SK-N-SH (cell line): ENCODE results near the gene ILF3.

Experiments used
- EP300 ChIP-seq, 2 experiments: IDR thresholded peaks; 2 replicates each; pipeline versions ENCODE4 v1.4.0 to v1.6.1; 2012; ENCODE audit warnings: borderline replicate concordance in 1 of 2, low read depth in 1 of 2, low read length in 1 of 2
- EZH2phosphoT487 ChIP-seq: fragments of 200-600 bp; sonication (generic); IDR thresholded peaks from 2 replicates; pipeline ENCODE4 v1.6.1; 2017; ENCODE audit warnings: low read depth, mixed run types, mild to moderate bottlenecking, antibody characterized with exemption, moderate library complexity, borderline replicate concordance
- GABPA ChIP-seq: IDR thresholded peaks from 2 replicates; pipeline ENCODE4 v1.4.0; 2012; ENCODE audit warnings: low read depth, mild to moderate bottlenecking
- JUND ChIP-seq: IDR thresholded peaks from 2 replicates; pipeline ENCODE4 v1.4.0; 2012
- NRF1 ChIP-seq: IDR thresholded peaks from 2 replicates; pipeline ENCODE4 v1.6.1; 2012; ENCODE audit warnings: low read depth, mild to moderate bottlenecking, low read length
- POLR2AphosphoS5 ChIP-seq: IDR thresholded peaks from 2 replicates; pipeline ENCODE4 v1.6.1; 2012; ENCODE audit warnings: low read depth, low read length
- RCOR1 ChIP-seq: fragments of 150-350 bp; IDR thresholded peaks from 2 replicates; pipeline ENCODE4 v1.6.1; 2017; ENCODE audit warnings: antibody characterized with exemption, low read length
- SIN3A ChIP-seq: IDR thresholded peaks from 2 replicates; pipeline ENCODE4 v1.6.1; 2012; ENCODE audit warnings: low read depth, mild to moderate bottlenecking, low read length, moderate library complexity, borderline replicate concordance
- TAF1 ChIP-seq: IDR thresholded peaks from 2 replicates; pipeline ENCODE4 v1.6.1; 2012; ENCODE audit warnings: low read depth, mild to moderate bottlenecking, low read length, moderate library complexity, borderline replicate concordance
- USF2 ChIP-seq: fragments of 150-350 bp; IDR thresholded peaks from 2 replicates; pipeline ENCODE4 v1.6.1; 2017; ENCODE audit warnings: antibody characterized with exemption, low read length, low read depth, borderline replicate concordance
- YY1 ChIP-seq: IDR thresholded peaks from 2 replicates; pipeline ENCODE4 v1.4.0; 2012; ENCODE audit warnings: low read depth, mild to moderate bottlenecking
- TF ChIP-seq, protein P1 (sequence below): fragments of 200-600 bp; sonication (generic); IDR thresholded peaks from 2 replicates; pipeline ENCODE4 v1.6.1; 2017; ENCODE audit warnings: antibody characterized with exemption, mild to moderate bottlenecking, moderate library complexity
- TF ChIP-seq, protein P2 (sequence below): IDR thresholded peaks from 2 replicates; pipeline ENCODE4 v1.6.1; 2012; ENCODE audit warnings: mild to moderate bottlenecking, low read depth, low read length, moderate library complexity
- TF ChIP-seq, protein P3 (sequence below): IDR thresholded peaks from 2 replicates; pipeline ENCODE4; 2012

GRCh38 chr19:10725415-10725814 lies 71.3 kb downstream of the ILF3 start:
- TF ChIP-seq, protein P1, sequence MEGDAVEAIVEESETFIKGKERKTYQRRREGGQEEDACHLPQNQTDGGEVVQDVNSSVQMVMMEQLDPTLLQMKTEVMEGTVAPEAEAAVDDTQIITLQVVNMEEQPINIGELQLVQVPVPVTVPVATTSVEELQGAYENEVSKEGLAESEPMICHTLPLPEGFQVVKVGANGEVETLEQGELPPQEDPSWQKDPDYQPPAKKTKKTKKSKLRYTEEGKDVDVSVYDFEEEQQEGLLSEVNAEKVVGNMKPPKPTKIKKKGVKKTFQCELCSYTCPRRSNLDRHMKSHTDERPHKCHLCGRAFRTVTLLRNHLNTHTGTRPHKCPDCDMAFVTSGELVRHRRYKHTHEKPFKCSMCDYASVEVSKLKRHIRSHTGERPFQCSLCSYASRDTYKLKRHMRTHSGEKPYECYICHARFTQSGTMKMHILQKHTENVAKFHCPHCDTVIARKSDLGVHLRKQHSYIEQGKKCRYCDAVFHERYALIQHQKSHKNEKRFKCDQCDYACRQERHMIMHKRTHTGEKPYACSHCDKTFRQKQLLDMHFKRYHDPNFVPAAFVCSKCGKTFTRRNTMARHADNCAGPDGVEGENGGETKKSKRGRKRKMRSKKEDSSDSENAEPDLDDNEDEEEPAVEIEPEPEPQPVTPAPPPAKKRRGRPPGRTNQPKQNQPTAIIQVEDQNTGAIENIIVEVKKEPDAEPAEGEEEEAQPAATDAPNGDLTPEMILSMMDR: no peak
- TF ChIP-seq GABPA (no peak), NRF1 (no peak), POLR2AphosphoS5 (no peak), YY1 (no peak), JUND (no peak), TAF1 (no peak), USF2 (no peak), EP300 (IDR thresholded peaks at IDR 0.05; ENCODE audit: borderline replicate concordance in 1 of 2, low read depth in 1 of 2, low read length in 1 of 2) (no peak), EZH2phosphoT487 (no peak), RCOR1 (no peak), SIN3A (no peak)
- TF ChIP-seq, protein P2, sequence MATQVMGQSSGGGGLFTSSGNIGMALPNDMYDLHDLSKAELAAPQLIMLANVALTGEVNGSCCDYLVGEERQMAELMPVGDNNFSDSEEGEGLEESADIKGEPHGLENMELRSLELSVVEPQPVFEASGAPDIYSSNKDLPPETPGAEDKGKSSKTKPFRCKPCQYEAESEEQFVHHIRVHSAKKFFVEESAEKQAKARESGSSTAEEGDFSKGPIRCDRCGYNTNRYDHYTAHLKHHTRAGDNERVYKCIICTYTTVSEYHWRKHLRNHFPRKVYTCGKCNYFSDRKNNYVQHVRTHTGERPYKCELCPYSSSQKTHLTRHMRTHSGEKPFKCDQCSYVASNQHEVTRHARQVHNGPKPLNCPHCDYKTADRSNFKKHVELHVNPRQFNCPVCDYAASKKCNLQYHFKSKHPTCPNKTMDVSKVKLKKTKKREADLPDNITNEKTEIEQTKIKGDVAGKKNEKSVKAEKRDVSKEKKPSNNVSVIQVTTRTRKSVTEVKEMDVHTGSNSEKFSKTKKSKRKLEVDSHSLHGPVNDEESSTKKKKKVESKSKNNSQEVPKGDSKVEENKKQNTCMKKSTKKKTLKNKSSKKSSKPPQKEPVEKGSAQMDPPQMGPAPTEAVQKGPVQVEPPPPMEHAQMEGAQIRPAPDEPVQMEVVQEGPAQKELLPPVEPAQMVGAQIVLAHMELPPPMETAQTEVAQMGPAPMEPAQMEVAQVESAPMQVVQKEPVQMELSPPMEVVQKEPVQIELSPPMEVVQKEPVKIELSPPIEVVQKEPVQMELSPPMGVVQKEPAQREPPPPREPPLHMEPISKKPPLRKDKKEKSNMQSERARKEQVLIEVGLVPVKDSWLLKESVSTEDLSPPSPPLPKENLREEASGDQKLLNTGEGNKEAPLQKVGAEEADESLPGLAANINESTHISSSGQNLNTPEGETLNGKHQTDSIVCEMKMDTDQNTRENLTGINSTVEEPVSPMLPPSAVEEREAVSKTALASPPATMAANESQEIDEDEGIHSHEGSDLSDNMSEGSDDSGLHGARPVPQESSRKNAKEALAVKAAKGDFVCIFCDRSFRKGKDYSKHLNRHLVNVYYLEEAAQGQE: no peak
- TF ChIP-seq, protein P3, sequence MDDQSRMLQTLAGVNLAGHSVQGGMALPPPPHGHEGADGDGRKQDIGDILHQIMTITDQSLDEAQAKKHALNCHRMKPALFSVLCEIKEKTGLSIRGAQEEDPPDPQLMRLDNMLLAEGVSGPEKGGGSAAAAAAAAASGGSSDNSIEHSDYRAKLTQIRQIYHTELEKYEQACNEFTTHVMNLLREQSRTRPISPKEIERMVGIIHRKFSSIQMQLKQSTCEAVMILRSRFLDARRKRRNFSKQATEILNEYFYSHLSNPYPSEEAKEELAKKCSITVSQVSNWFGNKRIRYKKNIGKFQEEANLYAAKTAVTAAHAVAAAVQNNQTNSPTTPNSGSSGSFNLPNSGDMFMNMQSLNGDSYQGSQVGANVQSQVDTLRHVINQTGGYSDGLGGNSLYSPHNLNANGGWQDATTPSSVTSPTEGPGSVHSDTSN: no peak
